Measurements from ENCODE around the gene IRAK1.

IRAK1 gene

DNA sequence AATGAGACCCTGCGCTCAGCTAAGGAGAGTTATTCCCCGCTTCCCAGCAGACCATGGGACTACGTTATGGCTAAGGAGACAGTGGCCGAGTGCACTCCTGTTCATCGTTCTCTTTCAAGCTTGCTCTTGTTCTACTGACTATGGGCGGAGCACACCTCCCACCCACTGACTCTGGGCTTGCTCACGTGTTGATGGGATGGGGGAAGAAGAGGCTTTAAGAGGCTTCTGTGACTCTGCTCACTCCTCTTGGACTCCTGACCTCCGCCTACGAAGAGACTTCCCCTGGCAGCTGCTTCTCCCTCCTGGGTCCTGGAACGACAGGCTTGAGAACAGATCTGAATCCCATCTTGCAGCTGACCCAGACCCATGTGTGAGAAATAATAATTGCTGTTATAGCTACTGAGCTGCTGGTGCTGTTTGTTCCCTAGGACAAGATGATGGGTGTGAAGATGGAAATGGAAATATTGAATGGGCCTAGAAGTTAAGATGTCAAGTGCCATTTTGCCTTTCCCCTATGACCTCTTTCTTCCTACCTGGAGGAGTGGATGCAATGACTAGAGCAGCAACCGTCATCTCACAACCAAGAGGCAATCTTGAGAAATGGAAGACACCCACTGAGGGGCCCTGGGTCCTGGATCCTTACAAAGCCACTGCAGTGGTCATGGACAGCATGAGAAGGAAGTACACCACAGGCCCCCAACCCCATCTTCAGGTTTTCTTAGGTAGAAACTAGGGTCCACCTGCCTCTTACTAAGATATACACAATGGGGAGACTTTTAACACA is 38.7 kb upstream of the IRAK1 start:
- no peaks in the 10 kb centered on the region for H3K9me3 ChIP-seq (ENCODE audit: control insufficient read depth, insufficient read depth, low read length)
- no peaks in the 10 kb centered on the region for H3K9me2 ChIP-seq (replicated peaks; ENCODE audit: control insufficient read depth, low read length)
- H3K4me2 ChIP-seq (ENCODE audit: low read length): no peak overlapping the region
- no peaks in the 10 kb centered on the region for H4K20me1 ChIP-seq (ENCODE audit: control insufficient read depth, insufficient read depth, low read depth, low read length)
- H3K4me1 ChIP-seq (ENCODE audit: control insufficient read depth, low read length): no peaks in the 10 kb centered on the region
- TF ChIP-seq CTCF (IDR thresholded peaks at IDR 0.05; ENCODE audit: low read depth, low read length, poor library complexity, severe bottlenecking) (no peak), EZH2phosphoT487 (IDR thresholded peaks at IDR 0.05; ENCODE audit: borderline replicate concordance, low read length) (no peak)
- H3K79me2 ChIP-seq (ENCODE audit: control insufficient read depth, low read length): peaks cover 68% of the 10 kb centered on the region
- H3K36me3 ChIP-seq (ENCODE audit: control insufficient read depth, low read length): peaks cover 25% of the 10 kb centered on the region
- H3K4me3 ChIP-seq (ENCODE audit: low read length): no peak overlapping the region
- H3F3A ChIP-seq (ENCODE audit: control insufficient read depth, insufficient read depth): no peaks in the 10 kb centered on the region
- no peaks in the 10 kb centered on the region for H3K27me3 ChIP-seq (ENCODE audit: control insufficient read depth, low read length)
- H3K27ac ChIP-seq (ENCODE audit: low read depth, low read length): no peak overlapping the region

GRCh38 chrX:154057791-154058190 is 38.1 kb upstream of the IRAK1 start:
- no peaks in the 10 kb centered on the region for H3F3A ChIP-seq (ENCODE audit: control insufficient read depth, insufficient read depth)
- peaks cover 25% of the 10 kb centered on the region for H3K36me3 ChIP-seq (ENCODE audit: control insufficient read depth, low read length)
- H3K4me3 ChIP-seq (ENCODE audit: low read length): no peak overlapping the region
- TF ChIP-seq EZH2phosphoT487 (IDR thresholded peaks at IDR 0.05; ENCODE audit: borderline replicate concordance, low read length) (no peak), CTCF (IDR thresholded peaks at IDR 0.05; ENCODE audit: low read depth, low read length, poor library complexity, severe bottlenecking) (no peak)
- no peak overlapping the region for H3K4me2 ChIP-seq (ENCODE audit: low read length)
- H3K4me1 ChIP-seq (ENCODE audit: control insufficient read depth, low read length): no peaks in the 10 kb centered on the region
- no peak overlapping the region for H3K27ac ChIP-seq (ENCODE audit: low read depth, low read length)
- H3K9me3 ChIP-seq (ENCODE audit: control insufficient read depth, insufficient read depth, low read length): no peaks in the 10 kb centered on the region
- no peaks in the 10 kb centered on the region for H3K9me2 ChIP-seq (replicated peaks; ENCODE audit: control insufficient read depth, low read length)
- H3K79me2 ChIP-seq (ENCODE audit: control insufficient read depth, low read length): peaks cover 62% of the 10 kb centered on the region
- no peaks in the 10 kb centered on the region for H4K20me1 ChIP-seq (ENCODE audit: control insufficient read depth, insufficient read depth, low read depth, low read length)
- H3K27me3 ChIP-seq (ENCODE audit: control insufficient read depth, low read length): no peaks in the 10 kb centered on the region

GRCh38 chrX:154056770-154057241 is 37.1 kb upstream of the IRAK1 start:
- Histone ChIP-seq H3K27ac (ENCODE audit: low read depth, low read length) (no peak overlapping the region), H3F3A (ENCODE audit: control insufficient read depth, insufficient read depth) (no peaks in the 10 kb centered on the region; the same call in 1 of the 2 replicates), H3K79me2 (ENCODE audit: control insufficient read depth, low read length) (peaks cover 57% of the 10 kb centered on the region), H3K36me3 (ENCODE audit: control insufficient read depth, low read length) (peaks cover 25% of the 10 kb centered on the region), H3K4me1 (ENCODE audit: control insufficient read depth, low read length) (no peaks in the 10 kb centered on the region), H3K27me3 (ENCODE audit: control insufficient read depth, low read length) (no peaks in the 10 kb centered on the region), H3K4me2 (ENCODE audit: low read length) (no peak overlapping the region), H3K4me3 (ENCODE audit: low read length) (no peak overlapping the region), H3K9me3 (ENCODE audit: control insufficient read depth, insufficient read depth, low read length) (no peaks in the 10 kb centered on the region), H4K20me1 (ENCODE audit: control insufficient read depth, insufficient read depth, low read depth, low read length) (no peaks in the 10 kb centered on the region), H3K9me2 (replicated peaks; ENCODE audit: control insufficient read depth, low read length) (no peaks in the 10 kb centered on the region)
- TF ChIP-seq CTCF (IDR thresholded peaks at IDR 0.05; ENCODE audit: low read depth, low read length, poor library complexity, severe bottlenecking) (no peak), EZH2phosphoT487 (IDR thresholded peaks at IDR 0.05; ENCODE audit: borderline replicate concordance, low read length) (no peak)

Data from DOHH2 (cell line).